ENCODE results near the gene TMEM131. TPM values are rescaled to one million over a fixed set of nuclear protein-coding genes. Genes with fewer than 3 reads are reported as not detected.
"Not testable (repeated sequence)": the region's sequence is repeated elsewhere in the genome, so short reads cannot be mapped to it uniquely, and the experiment has no call there.

The TMEM131 gene, protein sequence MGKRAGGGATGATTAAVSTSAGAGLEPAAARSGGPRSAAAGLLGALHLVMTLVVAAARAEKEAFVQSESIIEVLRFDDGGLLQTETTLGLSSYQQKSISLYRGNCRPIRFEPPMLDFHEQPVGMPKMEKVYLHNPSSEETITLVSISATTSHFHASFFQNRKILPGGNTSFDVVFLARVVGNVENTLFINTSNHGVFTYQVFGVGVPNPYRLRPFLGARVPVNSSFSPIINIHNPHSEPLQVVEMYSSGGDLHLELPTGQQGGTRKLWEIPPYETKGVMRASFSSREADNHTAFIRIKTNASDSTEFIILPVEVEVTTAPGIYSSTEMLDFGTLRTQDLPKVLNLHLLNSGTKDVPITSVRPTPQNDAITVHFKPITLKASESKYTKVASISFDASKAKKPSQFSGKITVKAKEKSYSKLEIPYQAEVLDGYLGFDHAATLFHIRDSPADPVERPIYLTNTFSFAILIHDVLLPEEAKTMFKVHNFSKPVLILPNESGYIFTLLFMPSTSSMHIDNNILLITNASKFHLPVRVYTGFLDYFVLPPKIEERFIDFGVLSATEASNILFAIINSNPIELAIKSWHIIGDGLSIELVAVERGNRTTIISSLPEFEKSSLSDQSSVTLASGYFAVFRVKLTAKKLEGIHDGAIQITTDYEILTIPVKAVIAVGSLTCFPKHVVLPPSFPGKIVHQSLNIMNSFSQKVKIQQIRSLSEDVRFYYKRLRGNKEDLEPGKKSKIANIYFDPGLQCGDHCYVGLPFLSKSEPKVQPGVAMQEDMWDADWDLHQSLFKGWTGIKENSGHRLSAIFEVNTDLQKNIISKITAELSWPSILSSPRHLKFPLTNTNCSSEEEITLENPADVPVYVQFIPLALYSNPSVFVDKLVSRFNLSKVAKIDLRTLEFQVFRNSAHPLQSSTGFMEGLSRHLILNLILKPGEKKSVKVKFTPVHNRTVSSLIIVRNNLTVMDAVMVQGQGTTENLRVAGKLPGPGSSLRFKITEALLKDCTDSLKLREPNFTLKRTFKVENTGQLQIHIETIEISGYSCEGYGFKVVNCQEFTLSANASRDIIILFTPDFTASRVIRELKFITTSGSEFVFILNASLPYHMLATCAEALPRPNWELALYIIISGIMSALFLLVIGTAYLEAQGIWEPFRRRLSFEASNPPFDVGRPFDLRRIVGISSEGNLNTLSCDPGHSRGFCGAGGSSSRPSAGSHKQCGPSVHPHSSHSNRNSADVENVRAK (N-terminal part only)
- total RNA-seq: 35.6 and 36.4 TPM in 2 replicates
- long read RNA-seq, partial matches to known transcripts: 13 of 17 reads
- long read RNA-seq, other reads (novel, unspliced or antisense): 4 of 17 reads

DNA sequence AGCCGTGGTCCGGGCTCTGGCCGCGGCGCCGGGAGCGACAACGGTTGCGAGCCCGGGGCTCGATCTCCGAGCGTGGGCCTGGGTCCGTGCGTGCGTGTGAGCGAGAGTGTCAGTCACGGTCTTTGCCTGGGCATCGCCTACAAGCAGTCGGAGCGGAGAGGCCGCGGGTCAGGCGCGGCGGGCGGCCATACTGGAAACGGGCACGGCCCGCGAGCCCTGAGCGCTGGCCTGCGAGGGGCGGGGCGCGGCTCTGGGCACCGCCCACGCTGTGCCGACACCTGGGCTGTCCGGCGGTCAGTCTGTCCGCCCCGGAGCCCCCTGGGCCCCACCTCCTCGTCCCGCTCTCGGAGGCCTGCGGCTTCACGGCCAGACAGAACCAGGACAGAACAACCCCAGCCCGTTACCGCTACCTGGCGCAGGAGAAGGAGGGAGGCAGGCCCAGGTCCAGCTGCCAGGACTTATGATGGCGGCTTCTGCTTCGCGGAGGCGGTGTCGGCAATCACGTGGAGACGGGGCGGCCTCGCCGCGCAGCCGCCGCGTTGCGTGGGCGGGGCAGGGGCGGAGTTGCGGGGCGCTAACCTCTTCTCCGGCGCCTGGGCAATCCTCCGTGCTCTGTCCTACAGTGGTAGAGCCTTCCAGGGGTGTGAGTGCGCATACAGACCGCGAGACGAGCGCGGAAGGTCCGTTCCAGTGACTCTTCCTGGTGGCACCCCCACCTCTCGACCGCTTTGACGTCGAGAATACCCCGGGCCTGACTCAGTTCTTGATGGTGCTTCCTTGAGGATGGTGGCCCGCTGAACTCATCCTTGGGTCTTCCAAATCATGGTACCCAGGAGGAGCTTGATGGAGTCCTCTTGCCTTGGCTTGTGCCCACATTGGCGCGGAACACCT lies at the start of gene TMEM131:
Gene TMEM131, minus strand, starts transcription at position 215 of the 891 bp plus-strand sequence. CDS start 286 bp downstream, outside the sequence.
- no peaks in the 10 kb centered on the region for H3K9me3 Mint-ChIP-seq (ENCODE audit: unreplicated experiment)
- peak within 1 kb of the TSS; percentile 90 for H3K4me3 Mint-ChIP-seq (ENCODE audit: unreplicated experiment)
- peak within 1 kb of the TSS; percentile 95 for H3K27ac Mint-ChIP-seq (ENCODE audit: unreplicated experiment)
- H3K36me3 Mint-ChIP-seq (ENCODE audit: unreplicated experiment): no peaks in the 10 kb centered on the region
- peaks cover 15% of the 10 kb centered on the region for H3K27me3 Mint-ChIP-seq (ENCODE audit: unreplicated experiment)
- TF ChIP-seq, protein P1, sequence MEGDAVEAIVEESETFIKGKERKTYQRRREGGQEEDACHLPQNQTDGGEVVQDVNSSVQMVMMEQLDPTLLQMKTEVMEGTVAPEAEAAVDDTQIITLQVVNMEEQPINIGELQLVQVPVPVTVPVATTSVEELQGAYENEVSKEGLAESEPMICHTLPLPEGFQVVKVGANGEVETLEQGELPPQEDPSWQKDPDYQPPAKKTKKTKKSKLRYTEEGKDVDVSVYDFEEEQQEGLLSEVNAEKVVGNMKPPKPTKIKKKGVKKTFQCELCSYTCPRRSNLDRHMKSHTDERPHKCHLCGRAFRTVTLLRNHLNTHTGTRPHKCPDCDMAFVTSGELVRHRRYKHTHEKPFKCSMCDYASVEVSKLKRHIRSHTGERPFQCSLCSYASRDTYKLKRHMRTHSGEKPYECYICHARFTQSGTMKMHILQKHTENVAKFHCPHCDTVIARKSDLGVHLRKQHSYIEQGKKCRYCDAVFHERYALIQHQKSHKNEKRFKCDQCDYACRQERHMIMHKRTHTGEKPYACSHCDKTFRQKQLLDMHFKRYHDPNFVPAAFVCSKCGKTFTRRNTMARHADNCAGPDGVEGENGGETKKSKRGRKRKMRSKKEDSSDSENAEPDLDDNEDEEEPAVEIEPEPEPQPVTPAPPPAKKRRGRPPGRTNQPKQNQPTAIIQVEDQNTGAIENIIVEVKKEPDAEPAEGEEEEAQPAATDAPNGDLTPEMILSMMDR (IDR thresholded peaks at IDR 0.05): no peak
- DNase-seq (ENCODE audit: extremely low spot score, unreplicated experiment): peak; percentile 98
- H3K4me1 Mint-ChIP-seq (ENCODE audit: unreplicated experiment): peaks cover 27% of the 10 kb centered on the region

DNA sequence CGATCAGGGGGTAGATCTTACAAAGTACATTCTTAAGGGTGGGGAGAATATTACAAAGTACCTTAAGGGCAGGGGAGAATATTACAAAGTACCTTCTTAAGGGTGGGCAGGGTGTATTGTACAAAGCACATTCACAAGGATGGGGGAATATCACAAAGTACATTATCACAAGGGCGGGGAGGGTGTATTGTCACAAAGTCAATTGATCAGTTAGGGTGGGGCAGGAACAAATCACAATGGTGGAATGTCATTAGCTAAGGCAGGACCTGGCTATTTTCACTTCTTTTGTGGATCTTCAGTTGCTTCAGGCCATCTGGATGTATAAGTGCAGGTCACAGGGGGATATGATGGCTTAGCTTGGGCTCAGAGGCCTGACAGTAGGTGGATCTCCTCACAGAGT lies 49.0 kb upstream of the TMEM131 start:
- H3K27ac Mint-ChIP-seq (ENCODE audit: unreplicated experiment); DNase-seq (ENCODE audit: extremely low spot score, unreplicated experiment); H3K36me3 Mint-ChIP-seq (ENCODE audit: unreplicated experiment); H3K4me1 Mint-ChIP-seq (ENCODE audit: unreplicated experiment); H3K4me3 Mint-ChIP-seq (ENCODE audit: unreplicated experiment): not testable (repeated sequence)
- Mint-ChIP-seq H3K27me3 (ENCODE audit: unreplicated experiment) (peaks cover 26% of the 10 kb centered on the region), H3K9me3 (ENCODE audit: unreplicated experiment) (peaks cover 13% of the 10 kb centered on the region)

DNA sequence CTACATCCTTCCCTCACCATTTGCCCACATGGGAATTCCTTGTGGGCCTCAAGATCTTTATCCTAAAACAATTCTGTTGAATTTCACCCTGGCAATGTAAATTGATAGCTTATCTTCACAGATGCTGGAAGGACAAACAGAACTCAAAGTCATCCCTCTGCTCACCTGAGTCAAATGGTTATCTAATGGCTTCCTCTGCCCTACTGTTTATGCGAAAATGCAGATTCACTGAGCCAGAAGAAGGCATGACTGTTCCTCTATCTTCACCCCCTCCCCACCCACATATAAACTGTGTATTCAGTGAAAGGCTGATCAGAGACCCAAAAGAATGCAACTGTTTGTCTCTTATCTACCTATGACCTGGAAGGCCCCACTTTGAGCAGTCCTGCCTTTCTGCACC lies 47.4 kb upstream of the TMEM131 start:
- TF ChIP-seq, protein P1 (IDR thresholded peaks at IDR 0.05): no peak
- Mint-ChIP-seq H3K27me3 (ENCODE audit: unreplicated experiment) (peaks cover 20% of the 10 kb centered on the region), H3K36me3 (ENCODE audit: unreplicated experiment) (no peaks in the 10 kb centered on the region), H3K27ac (ENCODE audit: unreplicated experiment) (no peak overlapping the region), H3K4me1 (ENCODE audit: unreplicated experiment) (no peaks in the 10 kb centered on the region), H3K9me3 (ENCODE audit: unreplicated experiment) (peaks cover 13% of the 10 kb centered on the region), H3K4me3 (ENCODE audit: unreplicated experiment) (no peak overlapping the region)
- peak; percentile 5 for DNase-seq (ENCODE audit: extremely low spot score, unreplicated experiment)

DNA sequence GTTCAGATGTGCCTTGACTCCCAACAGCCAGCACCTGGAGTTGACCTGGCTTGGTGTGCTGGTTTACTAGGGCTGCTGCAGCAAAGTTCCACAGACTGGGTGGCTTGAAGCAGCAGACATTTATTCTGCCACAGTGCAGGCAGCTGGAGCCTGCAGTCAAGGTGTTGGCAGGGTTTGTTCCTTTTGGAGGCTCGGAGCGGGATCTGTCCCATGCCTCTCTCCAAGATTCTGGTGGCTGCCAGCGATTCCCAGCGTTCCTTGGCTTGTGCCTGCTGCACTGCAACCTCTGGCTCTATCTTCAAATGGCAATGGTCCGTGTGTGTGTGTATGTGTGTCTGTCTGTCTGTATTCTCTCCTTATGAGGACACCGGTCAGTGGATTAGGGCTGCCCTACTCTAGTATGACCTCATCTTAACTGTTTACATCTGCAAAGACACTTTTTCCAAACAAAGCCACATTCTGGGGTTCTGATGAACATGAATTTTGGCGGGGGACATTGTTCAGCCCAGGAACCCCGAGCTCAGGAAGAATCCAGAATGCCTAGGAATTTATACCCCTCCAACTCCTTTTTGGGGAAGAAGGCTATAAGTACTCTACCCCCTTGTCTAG lies 44.7 kb upstream of the TMEM131 start:
- H3K4me1 Mint-ChIP-seq (ENCODE audit: unreplicated experiment): no peaks in the 10 kb centered on the region
- no peak overlapping the region for H3K4me3 Mint-ChIP-seq (ENCODE audit: unreplicated experiment)
- peak; percentile 36 for DNase-seq (ENCODE audit: extremely low spot score, unreplicated experiment)
- TF ChIP-seq, protein P1 (IDR thresholded peaks at IDR 0.05): no peak
- H3K27ac Mint-ChIP-seq (ENCODE audit: unreplicated experiment): no peak overlapping the region
- H3K27me3 Mint-ChIP-seq (ENCODE audit: unreplicated experiment): peaks cover 23% of the 10 kb centered on the region
- no peaks in the 10 kb centered on the region for H3K36me3 Mint-ChIP-seq (ENCODE audit: unreplicated experiment)
- peaks cover 13% of the 10 kb centered on the region for H3K9me3 Mint-ChIP-seq (ENCODE audit: unreplicated experiment)

Measured in osteocyte (in vitro differentiated cells).